Activated T-helper 17 cell treated with anti-CD3 and anti-CD28 coated beads, Interleukin-2, amount 50 U/mL, for 72 hours (primary cell): ENCODE data around the gene ZNF316. TPM values are rescaled to one million over a fixed set of nuclear protein-coding genes. Genes with fewer than 3 reads are reported as not detected.

Source experiments
- ATAC-seq: fragments of 150-1000 bp; cut with Tn5 transposase; replicated peaks from 2 replicates; pipeline ENCODE4 v1.10.0; 2021; ENCODE audit warnings: mild to moderate bottlenecking, moderate library complexity
- H3K27ac Mint-ChIP-seq: one replicate; pipeline ENCODE4 v1.8.0; 2022; ENCODE audit warnings: mixed read lengths
- H3K27me3 Mint-ChIP-seq: one replicate; pipeline ENCODE4 v1.8.0; 2022; ENCODE audit warnings: mixed read lengths
- H3K36me3 Mint-ChIP-seq: one replicate; pipeline ENCODE4 v1.8.0; 2022; ENCODE audit warnings: low read depth, mild to moderate bottlenecking, mixed read lengths
- H3K4me1 Mint-ChIP-seq: one replicate; pipeline ENCODE4 v1.8.0; 2022; ENCODE audit warnings: mixed read lengths
- H3K4me3 Mint-ChIP-seq: one replicate; pipeline ENCODE4 v1.8.0; 2022; ENCODE audit warnings: mild to moderate bottlenecking, mixed read lengths
- H3K9me3 Mint-ChIP-seq: one replicate; pipeline ENCODE4 v1.8.0; 2022; ENCODE audit warnings: mixed read lengths
- total RNA-seq, 2 donors: library from RNA; stranded (reverse); gene quantifications; one replicate each; pipeline ENCODE4 v1.2.3, GENCODE V29; 2022

The ZNF316 gene
- total RNA-seq, 2 donors from 2014 or later: 19.6 to 20.5 TPM

GRCh38 chr7:6614953-6615722 lies 22.0 kb upstream of the ZNF316 start, which contains the start of gene ZNF853:
TSS of gene ZNF853 (plus strand) at chr7:6615610. CDS start at chr7:6616175, 565 bp downstream.
- ATAC-seq: peak; percentile 33
- H3K4me1 Mint-ChIP-seq: peaks cover 8% of the 10 kb centered on the region
- peaks cover 10% of the 10 kb centered on the region for H3K27me3 Mint-ChIP-seq
- H3K36me3 Mint-ChIP-seq: no peaks in the 10 kb centered on the region
- no peaks in the 10 kb centered on the region for H3K9me3 Mint-ChIP-seq
- H3K4me3 Mint-ChIP-seq: peak within 1 kb of the TSS; percentile 71
- no peak within 1 kb of the TSS for H3K27ac Mint-ChIP-seq

GRCh38 chr7:6615723-6616555 lies 21.2 kb upstream of the ZNF316 start:
- no peak for ATAC-seq
- H3K4me3 Mint-ChIP-seq: no peak overlapping the region
- H3K9me3 Mint-ChIP-seq: no peaks in the 10 kb centered on the region
- peaks cover 8% of the 10 kb centered on the region for H3K4me1 Mint-ChIP-seq
- H3K36me3 Mint-ChIP-seq: no peaks in the 10 kb centered on the region
- H3K27ac Mint-ChIP-seq: no peak overlapping the region
- peaks cover 10% of the 10 kb centered on the region for H3K27me3 Mint-ChIP-seq

DNA sequence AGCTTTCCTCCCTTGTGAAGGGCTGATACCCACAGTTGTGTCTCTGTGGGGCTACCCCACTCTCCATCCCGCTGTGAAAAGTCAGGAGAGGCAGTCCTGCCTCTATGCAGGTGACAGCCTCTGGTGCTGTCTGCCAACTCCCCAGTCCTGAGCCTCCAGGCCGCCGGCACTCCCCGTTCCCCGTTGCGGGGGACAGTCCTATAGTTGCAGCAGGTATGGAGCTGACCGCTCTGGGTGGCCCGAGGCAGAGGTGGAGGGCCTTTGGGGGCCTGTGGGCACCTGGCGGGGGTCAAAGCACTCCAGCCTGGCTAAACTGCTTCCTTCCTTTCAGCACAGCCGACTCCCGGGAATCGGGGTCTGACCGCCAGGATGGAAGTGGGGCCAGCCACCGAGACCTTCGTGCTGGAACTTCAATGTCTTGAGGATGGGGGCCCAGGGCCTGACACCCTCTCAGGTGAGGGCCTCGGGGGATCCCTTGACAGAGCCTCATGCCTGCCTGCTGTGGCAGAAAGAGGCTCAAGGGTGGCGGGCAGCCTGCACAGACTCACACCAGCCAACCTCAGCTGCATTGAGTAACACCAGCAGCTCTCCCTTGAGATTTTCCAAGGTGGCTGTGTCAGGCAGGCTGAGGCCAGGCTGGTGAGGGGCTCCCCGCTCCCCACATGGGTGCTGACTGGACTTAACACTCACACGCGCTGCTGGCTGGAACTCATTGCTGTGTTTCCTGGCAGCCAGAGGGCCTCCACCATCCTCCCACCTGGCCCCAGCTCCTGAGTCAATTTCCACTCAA lies 20.1 kb upstream of the ZNF316 start:
- no peak overlapping the region for H3K27ac Mint-ChIP-seq
- H3K4me1 Mint-ChIP-seq: peaks cover 12% of the 10 kb centered on the region
- peaks cover 10% of the 10 kb centered on the region for H3K27me3 Mint-ChIP-seq
- H3K9me3 Mint-ChIP-seq: no peaks in the 10 kb centered on the region
- H3K36me3 Mint-ChIP-seq: no peaks in the 10 kb centered on the region
- no peak for ATAC-seq
- no peak overlapping the region for H3K4me3 Mint-ChIP-seq

- H3K4me1 Mint-ChIP-seq: peaks cover 12% of the 10 kb centered on the region
- H3K9me3 Mint-ChIP-seq: no peaks in the 10 kb centered on the region
- ATAC-seq: no peak
- no peaks in the 10 kb centered on the region for H3K36me3 Mint-ChIP-seq
- H3K4me3 Mint-ChIP-seq: no peak overlapping the region
- H3K27ac Mint-ChIP-seq: no peak overlapping the region
- peaks cover 5% of the 10 kb centered on the region for H3K27me3 Mint-ChIP-seq
These were observed 18.5 kb upstream of the ZNF316 start for GRCh38 chr7:6618621-6619020.

DNA sequence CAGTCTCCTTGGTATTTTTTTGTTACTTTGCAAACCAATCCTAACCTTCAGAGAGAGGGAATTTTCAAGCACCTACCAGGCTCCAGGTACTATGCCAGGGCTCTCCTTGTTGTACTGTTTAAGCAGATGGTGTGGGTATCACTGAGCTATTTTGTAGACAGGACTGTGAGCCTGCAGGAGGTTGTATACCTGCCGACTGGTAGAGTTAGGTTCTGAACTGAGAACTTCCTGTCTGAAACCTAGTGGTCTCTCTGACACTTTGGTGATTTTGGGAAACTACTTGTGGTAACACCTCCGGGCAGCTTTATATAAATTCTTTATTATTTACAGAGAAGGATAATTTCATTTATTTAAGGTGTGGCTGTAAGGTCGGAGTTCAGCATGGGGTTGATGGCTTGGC lies 17.2 kb upstream of the ZNF316 start:
- ATAC-seq: peak; percentile 38
- peaks cover 12% of the 10 kb centered on the region for H3K4me1 Mint-ChIP-seq

GRCh38 chr7:6621195-6622133 lies 15.7 kb upstream of the ZNF316 start:
- peaks cover 12% of the 10 kb centered on the region for H3K4me1 Mint-ChIP-seq
- no peaks in the 10 kb centered on the region for H3K27me3 Mint-ChIP-seq
- no peaks in the 10 kb centered on the region for H3K9me3 Mint-ChIP-seq
- no peaks in the 10 kb centered on the region for H3K36me3 Mint-ChIP-seq
- H3K27ac Mint-ChIP-seq: peak overlapping the region; percentile 46
- H3K4me3 Mint-ChIP-seq: peak overlapping the region; percentile 25
- ATAC-seq: no peak

More for the DNA sequence above, 17.2 kb upstream of the ZNF316 start:
- no peak overlapping the region for H3K27ac Mint-ChIP-seq
- H3K27me3 Mint-ChIP-seq: no peaks in the 10 kb centered on the region
- no peaks in the 10 kb centered on the region for H3K9me3 Mint-ChIP-seq
- H3K36me3 Mint-ChIP-seq: no peaks in the 10 kb centered on the region
- H3K4me3 Mint-ChIP-seq: peak overlapping the region; percentile 15

DNA sequence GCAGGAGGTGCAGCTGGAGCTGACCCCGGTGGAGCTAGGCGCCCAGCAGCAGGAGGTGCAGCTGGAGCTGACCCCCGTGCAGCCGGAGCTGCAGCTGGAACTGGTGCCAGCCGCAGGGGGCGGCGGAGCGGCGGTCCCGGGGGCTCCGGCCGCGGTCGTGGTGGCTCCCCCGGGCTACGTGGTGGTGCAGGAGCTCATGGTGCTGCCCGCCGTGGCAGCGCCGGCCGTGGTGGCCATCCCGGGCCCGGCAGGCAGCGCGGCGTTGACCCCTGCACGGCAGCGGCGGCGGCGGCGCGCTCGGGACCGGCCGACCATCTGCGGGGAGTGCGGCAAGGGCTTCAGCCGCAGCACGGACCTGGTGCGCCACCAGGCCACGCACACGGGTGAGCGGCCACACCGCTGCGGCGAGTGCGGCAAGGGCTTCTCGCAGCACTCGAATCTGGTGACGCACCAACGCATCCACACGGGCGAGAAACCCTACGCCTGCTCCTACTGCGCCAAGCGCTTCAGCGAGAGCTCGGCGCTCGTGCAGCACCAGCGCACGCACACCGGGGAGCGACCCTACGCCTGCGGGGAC lies 14.9 kb upstream of the ZNF316 start:
- Mint-ChIP-seq H3K4me1 (peaks cover 12% of the 10 kb centered on the region), H3K27ac (no peak overlapping the region), H3K27me3 (no peaks in the 10 kb centered on the region), H3K4me3 (no peak overlapping the region), H3K36me3 (no peaks in the 10 kb centered on the region), H3K9me3 (no peaks in the 10 kb centered on the region)
- no peak for ATAC-seq

- Mint-ChIP-seq H3K27me3 (no peaks in the 10 kb centered on the region), H3K9me3 (no peaks in the 10 kb centered on the region), H3K36me3 (no peaks in the 10 kb centered on the region), H3K4me3 (peak overlapping the region; percentile 41), H3K4me1 (peaks cover 12% of the 10 kb centered on the region), H3K27ac (peak overlapping the region; percentile 85)
- ATAC-seq: peak; percentile 51
These were observed 13.4 kb upstream of the ZNF316 start for GRCh38 chr7:6623589-6624245.

DNA sequence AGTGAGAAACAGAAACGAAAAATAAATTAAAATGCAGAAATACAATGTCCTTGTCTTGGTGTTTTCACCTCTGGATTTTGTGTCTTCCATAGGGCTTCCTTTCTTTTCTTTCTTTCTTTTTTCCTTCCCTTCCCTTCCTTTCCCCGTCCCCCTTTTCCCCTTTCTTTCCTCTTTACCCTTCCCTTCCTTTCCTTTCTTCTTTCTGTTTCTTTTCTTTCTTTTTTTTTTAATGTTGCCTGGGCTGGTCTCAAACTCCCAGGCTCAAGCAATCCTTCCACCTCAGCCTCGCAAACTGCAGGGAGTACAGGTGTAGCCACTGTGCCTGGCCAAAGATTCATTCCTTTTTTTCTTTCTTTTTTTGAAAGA lies 12.9 kb upstream of the ZNF316 start:
- peak overlapping the region; percentile 85 for H3K27ac Mint-ChIP-seq
- ATAC-seq: no peak
- H3K36me3 Mint-ChIP-seq: no peaks in the 10 kb centered on the region
- no peaks in the 10 kb centered on the region for H3K9me3 Mint-ChIP-seq
- no peaks in the 10 kb centered on the region for H3K27me3 Mint-ChIP-seq
- H3K4me1 Mint-ChIP-seq: peaks cover 12% of the 10 kb centered on the region
- H3K4me3 Mint-ChIP-seq: peak overlapping the region; percentile 41

GRCh38 chr7:6628045-6628444 lies 9.1 kb upstream of the ZNF316 start:
- Mint-ChIP-seq H3K27me3 (no peaks in the 10 kb centered on the region), H3K9me3 (no peaks in the 10 kb centered on the region), H3K4me1 (no peaks in the 10 kb centered on the region), H3K4me3 (no peak overlapping the region), H3K27ac (peak overlapping the region; percentile 58), H3K36me3 (no peaks in the 10 kb centered on the region)
- ATAC-seq: no peak

GRCh38 chr7:6630007-6630849 lies 6.9 kb upstream of the ZNF316 start:
- Mint-ChIP-seq H3K36me3 (no peaks in the 10 kb centered on the region), H3K9me3 (no peaks in the 10 kb centered on the region), H3K4me3 (no peak overlapping the region), H3K27ac (no peak overlapping the region), H3K4me1 (no peaks in the 10 kb centered on the region), H3K27me3 (no peaks in the 10 kb centered on the region)
- no peak for ATAC-seq

- H3K4me1 Mint-ChIP-seq: no peaks in the 10 kb centered on the region
- H3K9me3 Mint-ChIP-seq: no peaks in the 10 kb centered on the region
- H3K36me3 Mint-ChIP-seq: no peaks in the 10 kb centered on the region
- no peak overlapping the region for H3K4me3 Mint-ChIP-seq
- H3K27ac Mint-ChIP-seq: no peak overlapping the region
- H3K27me3 Mint-ChIP-seq: no peaks in the 10 kb centered on the region
- ATAC-seq: peak; percentile 35
These were observed 5.5 kb upstream of the ZNF316 start for GRCh38 chr7:6631605-6632004.
